ENCODE data around the gene NTNG2. TPM values are rescaled to one million over a fixed set of nuclear protein-coding genes. Genes with fewer than 3 reads are reported as not detected.

Gene NTNG2
- total RNA-seq, 1 donor from 2014 or later: 2.4 TPM

GRCh38 chr9:132235125-132235524 lies 73.3 kb downstream of the NTNG2 start:
- Mint-ChIP-seq H3K9me3 (ENCODE audit: low read depth) (no peaks in the 10 kb centered on the region), H3K36me3 (ENCODE audit: insufficient read depth) (no peaks in the 10 kb centered on the region), H3K27ac (no peak overlapping the region), H3K4me1 (ENCODE audit: low read depth) (no peaks in the 10 kb centered on the region), H3K4me3 (ENCODE audit: low read depth) (no peak overlapping the region), H3K27me3 (peaks cover 39% of the 10 kb centered on the region)
- DNase-seq (ENCODE audit: low spot score, unreplicated experiment): no peak
- TF ChIP-seq CTCF (IDR thresholded peaks at IDR 0.05; ENCODE audit: unreplicated experiment): no peak

GRCh38 chr9:132235894-132236661 lies 74.2 kb downstream of the NTNG2 start:
- DNase-seq (ENCODE audit: low spot score, unreplicated experiment): peak; percentile 86

GRCh38 chr9:132236662-132237311 lies 74.9 kb downstream of the NTNG2 start:
- Mint-ChIP-seq H3K27me3 (peaks cover 42% of the 10 kb centered on the region), H3K9me3 (ENCODE audit: low read depth) (no peaks in the 10 kb centered on the region), H3K36me3 (ENCODE audit: insufficient read depth) (no peaks in the 10 kb centered on the region), H3K27ac (peak overlapping the region; percentile 47), H3K4me1 (ENCODE audit: low read depth) (peaks cover 2% of the 10 kb centered on the region), H3K4me3 (ENCODE audit: low read depth) (no peak overlapping the region)
- no peak for DNase-seq (ENCODE audit: low spot score, unreplicated experiment)
- TF ChIP-seq CTCF (IDR thresholded peaks at IDR 0.05; ENCODE audit: unreplicated experiment): no peak

More at GRCh38 chr9:132235894-132236661, 74.2 kb downstream of the NTNG2 start:
- Mint-ChIP-seq H3K27ac (no peak overlapping the region), H3K9me3 (ENCODE audit: low read depth) (no peaks in the 10 kb centered on the region), H3K4me1 (ENCODE audit: low read depth) (no peaks in the 10 kb centered on the region), H3K27me3 (peaks cover 39% of the 10 kb centered on the region), H3K4me3 (ENCODE audit: low read depth) (no peak overlapping the region), H3K36me3 (ENCODE audit: insufficient read depth) (no peaks in the 10 kb centered on the region)
- TF ChIP-seq CTCF (IDR thresholded peaks at IDR 0.05; ENCODE audit: unreplicated experiment): peak; percentile 97

- H3K27ac Mint-ChIP-seq: no peak overlapping the region
- H3K36me3 Mint-ChIP-seq (ENCODE audit: insufficient read depth): no peaks in the 10 kb centered on the region
- H3K4me3 Mint-ChIP-seq (ENCODE audit: low read depth): no peak overlapping the region
- TF ChIP-seq CTCF (IDR thresholded peaks at IDR 0.05; ENCODE audit: unreplicated experiment): no peak
- DNase-seq (ENCODE audit: low spot score, unreplicated experiment): no peak
- no peaks in the 10 kb centered on the region for H3K9me3 Mint-ChIP-seq (ENCODE audit: low read depth)
- H3K4me1 Mint-ChIP-seq (ENCODE audit: low read depth): peaks cover 5% of the 10 kb centered on the region
- peaks cover 46% of the 10 kb centered on the region for H3K27me3 Mint-ChIP-seq
Measured at GRCh38 chr9:132237481-132237880, 75.6 kb downstream of the NTNG2 start.

- TF ChIP-seq CTCF (IDR thresholded peaks at IDR 0.05; ENCODE audit: unreplicated experiment): no peak
- Mint-ChIP-seq H3K36me3 (ENCODE audit: insufficient read depth) (no peaks in the 10 kb centered on the region), H3K27me3 (peaks cover 49% of the 10 kb centered on the region), H3K27ac (no peak overlapping the region), H3K4me3 (ENCODE audit: low read depth) (no peak overlapping the region), H3K4me1 (ENCODE audit: low read depth) (peaks cover 6% of the 10 kb centered on the region), H3K9me3 (ENCODE audit: low read depth) (no peaks in the 10 kb centered on the region)
- no peak for DNase-seq (ENCODE audit: low spot score, unreplicated experiment)
Measured at GRCh38 chr9:132238026-132238972, 76.4 kb downstream of the NTNG2 start.
